ENCODE measurements around the gene APBB2. TPM values are rescaled to one million over a fixed set of nuclear protein-coding genes. Genes with fewer than 3 reads are reported as not detected.
"Not testable (repeated sequence)": the region's sequence is repeated elsewhere in the genome, so short reads cannot be mapped to it uniquely, and the experiment has no call there.

Gene APBB2
- total RNA-seq, 3 donors from 2014 or later: 1.1 to 2.2 (median 1.2) TPM

- Mint-ChIP-seq H3K27me3 (ENCODE audit: low read depth) (no peaks in the 10 kb centered on the region), H3K36me3 (ENCODE audit: insufficient read depth) (no peaks in the 10 kb centered on the region), H3K4me3 (no peak overlapping the region), H3K4me1 (ENCODE audit: low read depth) (no peaks in the 10 kb centered on the region), H3K9me3 (peaks cover 3% of the 10 kb centered on the region)
- ATAC-seq (no peak), DNase-seq (no peak)
These were observed 387.5 kb downstream of the APBB2 start for GRCh38 chr4:40826821-40827220.

- Mint-ChIP-seq H3K4me1 (ENCODE audit: low read depth) (no peaks in the 10 kb centered on the region), H3K9me3 (peaks cover 3% of the 10 kb centered on the region), H3K27me3 (ENCODE audit: low read depth) (no peaks in the 10 kb centered on the region), H3K4me3 (no peak overlapping the region), H3K36me3 (ENCODE audit: insufficient read depth) (no peaks in the 10 kb centered on the region)
- no peak for ATAC-seq
- DNase-seq: no peak
These were observed 389.1 kb downstream of the APBB2 start for GRCh38 chr4:40825014-40825838.

- no peak for ATAC-seq
- Mint-ChIP-seq H3K4me3 (no peak overlapping the region), H3K36me3 (ENCODE audit: insufficient read depth) (no peaks in the 10 kb centered on the region), H3K27me3 (ENCODE audit: low read depth) (no peaks in the 10 kb centered on the region), H3K4me1 (ENCODE audit: low read depth) (no peaks in the 10 kb centered on the region), H3K9me3 (no peaks in the 10 kb centered on the region)
- DNase-seq: no peak
These were observed 391.7 kb downstream of the APBB2 start for GRCh38 chr4:40822420-40823166.

GRCh38 chr4:40820101-40820500, 394.2 kb downstream of the APBB2 start:
- no peaks in the 10 kb centered on the region for H3K36me3 Mint-ChIP-seq (ENCODE audit: insufficient read depth)
- no peaks in the 10 kb centered on the region for H3K27me3 Mint-ChIP-seq (ENCODE audit: low read depth)
- DNase-seq: no peak
- ATAC-seq: no peak
- no peaks in the 10 kb centered on the region for H3K9me3 Mint-ChIP-seq
- H3K4me3 Mint-ChIP-seq: no peak overlapping the region
- H3K4me1 Mint-ChIP-seq (ENCODE audit: low read depth): no peaks in the 10 kb centered on the region

GRCh38 chr4:40817157-40817556, 397.2 kb downstream of the APBB2 start:
- H3K4me1 Mint-ChIP-seq (ENCODE audit: low read depth); H3K27me3 Mint-ChIP-seq (ENCODE audit: low read depth); ATAC-seq; H3K36me3 Mint-ChIP-seq (ENCODE audit: insufficient read depth); H3K4me3 Mint-ChIP-seq; H3K9me3 Mint-ChIP-seq; DNase-seq: not testable (repeated sequence)

GRCh38 chr4:40812856-40813255, 401.5 kb downstream of the APBB2 start:
- ATAC-seq: no peak
- no peak overlapping the region for H3K4me3 Mint-ChIP-seq

GRCh38 chr4:40812386-40812785, 402.0 kb downstream of the APBB2 start:
- no peaks in the 10 kb centered on the region for H3K36me3 Mint-ChIP-seq (ENCODE audit: insufficient read depth)
- H3K27me3 Mint-ChIP-seq (ENCODE audit: low read depth): peaks cover 3% of the 10 kb centered on the region
- H3K9me3 Mint-ChIP-seq: no peaks in the 10 kb centered on the region
- ATAC-seq (no peak), DNase-seq (no peak)
- no peaks in the 10 kb centered on the region for H3K4me1 Mint-ChIP-seq (ENCODE audit: low read depth)
- no peak overlapping the region for H3K4me3 Mint-ChIP-seq

More at GRCh38 chr4:40812856-40813255, 401.5 kb downstream of the APBB2 start:
- no peaks in the 10 kb centered on the region for H3K9me3 Mint-ChIP-seq
- peaks cover 3% of the 10 kb centered on the region for H3K27me3 Mint-ChIP-seq (ENCODE audit: low read depth)
- no peaks in the 10 kb centered on the region for H3K36me3 Mint-ChIP-seq (ENCODE audit: insufficient read depth)
- no peak for DNase-seq
- no peaks in the 10 kb centered on the region for H3K4me1 Mint-ChIP-seq (ENCODE audit: low read depth)

GRCh38 chr4:40811956-40812355, 402.4 kb downstream of the APBB2 start:
- Mint-ChIP-seq H3K4me3 (no peak overlapping the region), H3K9me3 (no peaks in the 10 kb centered on the region), H3K27me3 (ENCODE audit: low read depth) (peaks cover 3% of the 10 kb centered on the region), H3K4me1 (ENCODE audit: low read depth) (no peaks in the 10 kb centered on the region), H3K36me3 (ENCODE audit: insufficient read depth) (no peaks in the 10 kb centered on the region)
- ATAC-seq (no peak), DNase-seq (no peak)

- ATAC-seq: no peak
- no peak for DNase-seq
- no peaks in the 10 kb centered on the region for H3K9me3 Mint-ChIP-seq
- no peaks in the 10 kb centered on the region for H3K4me1 Mint-ChIP-seq (ENCODE audit: low read depth)
- no peak overlapping the region for H3K4me3 Mint-ChIP-seq
- peaks cover 3% of the 10 kb centered on the region for H3K27me3 Mint-ChIP-seq (ENCODE audit: low read depth)
- H3K36me3 Mint-ChIP-seq (ENCODE audit: insufficient read depth): no peaks in the 10 kb centered on the region
These were observed 405.4 kb downstream of the APBB2 start for GRCh38 chr4:40808926-40809457.

GRCh38 chr4:40804598-40804997, 409.7 kb downstream of the APBB2 start:
- Mint-ChIP-seq H3K4me3 (no peak overlapping the region), H3K36me3 (ENCODE audit: insufficient read depth) (no peaks in the 10 kb centered on the region), H3K27me3 (ENCODE audit: low read depth) (peaks cover 2% of the 10 kb centered on the region), H3K9me3 (no peaks in the 10 kb centered on the region), H3K4me1 (ENCODE audit: low read depth) (no peaks in the 10 kb centered on the region)
- no peak for DNase-seq
- ATAC-seq: no peak

- H3K36me3 Mint-ChIP-seq (ENCODE audit: insufficient read depth): no peaks in the 10 kb centered on the region
- H3K4me3 Mint-ChIP-seq: no peak overlapping the region
- H3K27me3 Mint-ChIP-seq (ENCODE audit: low read depth): peaks cover 2% of the 10 kb centered on the region
- H3K4me1 Mint-ChIP-seq (ENCODE audit: low read depth): no peaks in the 10 kb centered on the region
- no peaks in the 10 kb centered on the region for H3K9me3 Mint-ChIP-seq
- DNase-seq: no peak
- no peak for ATAC-seq
These were observed 414.3 kb downstream of the APBB2 start for GRCh38 chr4:40800064-40800463.

GRCh38 chr4:40789771-40790170, 424.6 kb downstream of the APBB2 start:
- no peak overlapping the region for H3K4me3 Mint-ChIP-seq
- H3K27me3 Mint-ChIP-seq (ENCODE audit: low read depth): peaks cover 2% of the 10 kb centered on the region
- H3K9me3 Mint-ChIP-seq: no peaks in the 10 kb centered on the region
- H3K4me1 Mint-ChIP-seq (ENCODE audit: low read depth): no peaks in the 10 kb centered on the region
- DNase-seq (no peak), ATAC-seq (no peak)
- H3K36me3 Mint-ChIP-seq (ENCODE audit: insufficient read depth): no peaks in the 10 kb centered on the region

GRCh38 chr4:40789031-40789430, 425.3 kb downstream of the APBB2 start:
- ATAC-seq: no peak
- Mint-ChIP-seq H3K27me3 (ENCODE audit: low read depth) (peaks cover 2% of the 10 kb centered on the region), H3K36me3 (ENCODE audit: insufficient read depth) (no peaks in the 10 kb centered on the region), H3K9me3 (no peaks in the 10 kb centered on the region), H3K4me1 (ENCODE audit: low read depth) (no peaks in the 10 kb centered on the region), H3K4me3 (no peak overlapping the region)
- DNase-seq: no peak

GRCh38 chr4:40788331-40788730, 426.0 kb downstream of the APBB2 start:
- peaks cover 2% of the 10 kb centered on the region for H3K27me3 Mint-ChIP-seq (ENCODE audit: low read depth)
- H3K36me3 Mint-ChIP-seq (ENCODE audit: insufficient read depth): no peaks in the 10 kb centered on the region
- no peak overlapping the region for H3K4me3 Mint-ChIP-seq
- DNase-seq (no peak), ATAC-seq (no peak)
- H3K4me1 Mint-ChIP-seq (ENCODE audit: low read depth): no peaks in the 10 kb centered on the region
- H3K9me3 Mint-ChIP-seq: no peaks in the 10 kb centered on the region

- DNase-seq (no peak), ATAC-seq (no peak)
- Mint-ChIP-seq H3K4me1 (ENCODE audit: low read depth) (no peaks in the 10 kb centered on the region), H3K27me3 (ENCODE audit: low read depth) (peaks cover 2% of the 10 kb centered on the region), H3K4me3 (no peak overlapping the region), H3K9me3 (no peaks in the 10 kb centered on the region), H3K36me3 (ENCODE audit: insufficient read depth) (no peaks in the 10 kb centered on the region)
These were observed 428.6 kb downstream of the APBB2 start for GRCh38 chr4:40785727-40786126.
